Head of caudate nucleus (tissue), 42 donors: ENCODE results near the gene NCK2.

Experiments used
- DNase-seq, 42 donors: peaks; one replicate each; pipeline versions ENCODE4 v3.0.0 to v3.0.0-alpha.2; 2020 to 2021; ENCODE audit warnings: mixed read lengths in 7 of 42
- intact Hi-C: fragments of 100-400 bp; cut with DNase I; formaldehyde crosslinking; loops from one replicate; pipeline ENCODE4 v1.15.0; 2022

Gene NCK2

GRCh38 chr2:105821428-105822125 is 76.9 kb downstream of the NCK2 start:
- intact Hi-C loops = no loop called here
- DNase-seq = peak in 3 of 42 donors; percentile 21 to 35 (median 23)

GRCh38 chr2:105822186-105822585 is 77.5 kb downstream of the NCK2 start:
- intact Hi-C loops = no loop called here

GRCh38 chr2:105824446-105824845 is 79.7 kb downstream of the NCK2 start:
- no peak for DNase-seq
- intact Hi-C loops = no loop called here

More at GRCh38 chr2:105822186-105822585, 77.5 kb downstream of the NCK2 start:
- DNase-seq = peak in 1 of 42 donors; percentile 16

- intact Hi-C loops = no loop called here
- no peak for DNase-seq
Measured at GRCh38 chr2:105827351-105828096, 82.8 kb downstream of the NCK2 start.

- DNase-seq = no peak
- intact Hi-C loops = no loop called here
Measured at GRCh38 chr2:105828558-105828957, 83.8 kb downstream of the NCK2 start.

- DNase-seq = no peak
- intact Hi-C loops = no loop called here
Measured at GRCh38 chr2:105834931-105835330, 90.2 kb downstream of the NCK2 start.

GRCh38 chr2:105836341-105836740 is 91.6 kb downstream of the NCK2 start:
- intact Hi-C loops = no loop called here
- DNase-seq = no peak

- intact Hi-C loops = no loop called here
- no peak for DNase-seq
Measured at GRCh38 chr2:105836840-105837692, 92.4 kb downstream of the NCK2 start.

GRCh38 chr2:105839793-105840192 is 95.1 kb downstream of the NCK2 start:
- intact Hi-C loops = no loop called here
- peak in 1 of 42 donors; percentile 25 for DNase-seq

GRCh38 chr2:105840933-105841332 is 96.2 kb downstream of the NCK2 start:
- DNase-seq = no peak
- intact Hi-C loops = no loop called here

- intact Hi-C loops = no loop called here
- DNase-seq = no peak
Measured at GRCh38 chr2:105841551-105841950, 96.8 kb downstream of the NCK2 start.

GRCh38 chr2:105842555-105842954 is 97.8 kb downstream of the NCK2 start:
- DNase-seq = no peak
- intact Hi-C loops = no loop called here

- intact Hi-C loops = no loop called here
- no peak for DNase-seq
Measured at GRCh38 chr2:105843476-105844374, 99.0 kb downstream of the NCK2 start.

GRCh38 chr2:105845976-105846375 is 101.3 kb downstream of the NCK2 start:
- intact Hi-C loops = no loop called here
- no peak for DNase-seq

GRCh38 chr2:105847056-105847455 is 102.3 kb downstream of the NCK2 start:
- intact Hi-C loops = no loop called here

GRCh38 chr2:105848367-105848766 is 103.7 kb downstream of the NCK2 start:
- intact Hi-C loops = no loop called here
- peak in 12 of 42 donors; percentile 28 to 75 (median 44) for DNase-seq

More at GRCh38 chr2:105847056-105847455, 102.3 kb downstream of the NCK2 start:
- no peak for DNase-seq

- no peak for DNase-seq
- intact Hi-C loops = no loop called here
Measured at GRCh38 chr2:105849431-105850179, 104.9 kb downstream of the NCK2 start.

GRCh38 chr2:105852066-105852465 is 107.4 kb downstream of the NCK2 start:
- no peak for DNase-seq
- intact Hi-C loops = no loop called here
